Ishikawa (cell line): ENCODE results near the gene ANKRD34A.

Experiments used
- CEBPB ChIP-seq: IDR thresholded peaks from 2 replicates; pipeline ENCODE4 v1.6.1; 2012
- CREB1 ChIP-seq: IDR thresholded peaks from 2 replicates; pipeline ENCODE4 v1.6.1; 2012; ENCODE audit warnings: low read depth
- EGR1 ChIP-seq: IDR thresholded peaks from 2 replicates; pipeline ENCODE4 v1.6.1; 2012
- EP300 ChIP-seq: IDR thresholded peaks from 2 replicates; pipeline ENCODE4 v1.6.1; 2012; ENCODE audit warnings: borderline replicate concordance
- FOXM1 ChIP-seq: IDR thresholded peaks from 2 replicates; pipeline ENCODE4 v1.6.1; 2012; ENCODE audit warnings: low read depth, borderline replicate concordance
- MAX ChIP-seq: IDR thresholded peaks from 2 replicates; pipeline ENCODE4 v1.6.1; 2012
- NFIC ChIP-seq: IDR thresholded peaks from 2 replicates; pipeline ENCODE4 v1.6.1; 2012
- RAD21 ChIP-seq: IDR thresholded peaks from 2 replicates; pipeline ENCODE4 v1.6.1; 2012; ENCODE audit warnings: low read depth
- TAF1 ChIP-seq: IDR thresholded peaks from 2 replicates; pipeline ENCODE4 v1.6.1; 2012; ENCODE audit warnings: low read depth, mild to moderate bottlenecking
- TCF12 ChIP-seq: IDR thresholded peaks from 2 replicates; pipeline ENCODE4 v1.6.1; 2012; ENCODE audit warnings: low read depth
- TEAD4 ChIP-seq: IDR thresholded peaks from 2 replicates; pipeline ENCODE4 v1.6.1; 2012
- USF1 ChIP-seq: IDR thresholded peaks from 2 replicates; pipeline ENCODE4 v1.6.1; 2012
- YY1 ChIP-seq: IDR thresholded peaks from 2 replicates; pipeline ENCODE4 v1.6.1; 2012; ENCODE audit warnings: low read depth
- ZBTB7A ChIP-seq: IDR thresholded peaks from 2 replicates; pipeline ENCODE4 v1.6.1; 2012; ENCODE audit warnings: low read depth
- TF ChIP-seq, protein P1 (sequence below): IDR thresholded peaks from 2 replicates; pipeline ENCODE4 v1.6.1; 2012; ENCODE audit warnings: low read depth, mild to moderate bottlenecking

Gene ANKRD34A

DNA sequence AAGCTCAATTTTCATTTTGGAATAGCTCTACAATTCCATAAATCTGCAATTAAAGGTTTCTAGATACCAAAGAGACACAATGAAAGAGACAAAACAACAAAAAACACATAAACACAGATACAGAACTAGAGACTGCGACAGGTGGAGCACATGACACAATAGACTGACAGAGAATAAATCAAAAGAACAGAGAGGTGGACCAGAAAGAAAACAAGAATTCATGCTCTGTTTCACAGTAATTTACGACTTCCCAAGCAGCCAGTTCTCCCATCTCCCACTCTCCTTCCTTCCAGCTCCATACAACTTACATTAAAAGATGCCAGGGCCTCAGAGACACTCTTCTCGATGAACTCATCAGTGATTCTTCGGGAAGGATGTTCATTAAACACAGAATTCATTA, 22.0 kb downstream of the ANKRD34A start:
- TF ChIP-seq TEAD4, result no peak
- no peak for TF ChIP-seq CEBPB
- TF ChIP-seq FOXM1, result no peak
- no peak for TF ChIP-seq ZBTB7A
- no peak for TF ChIP-seq EGR1
- TF ChIP-seq TAF1, result no peak
- TF ChIP-seq NFIC, result no peak
- TF ChIP-seq, protein P1, sequence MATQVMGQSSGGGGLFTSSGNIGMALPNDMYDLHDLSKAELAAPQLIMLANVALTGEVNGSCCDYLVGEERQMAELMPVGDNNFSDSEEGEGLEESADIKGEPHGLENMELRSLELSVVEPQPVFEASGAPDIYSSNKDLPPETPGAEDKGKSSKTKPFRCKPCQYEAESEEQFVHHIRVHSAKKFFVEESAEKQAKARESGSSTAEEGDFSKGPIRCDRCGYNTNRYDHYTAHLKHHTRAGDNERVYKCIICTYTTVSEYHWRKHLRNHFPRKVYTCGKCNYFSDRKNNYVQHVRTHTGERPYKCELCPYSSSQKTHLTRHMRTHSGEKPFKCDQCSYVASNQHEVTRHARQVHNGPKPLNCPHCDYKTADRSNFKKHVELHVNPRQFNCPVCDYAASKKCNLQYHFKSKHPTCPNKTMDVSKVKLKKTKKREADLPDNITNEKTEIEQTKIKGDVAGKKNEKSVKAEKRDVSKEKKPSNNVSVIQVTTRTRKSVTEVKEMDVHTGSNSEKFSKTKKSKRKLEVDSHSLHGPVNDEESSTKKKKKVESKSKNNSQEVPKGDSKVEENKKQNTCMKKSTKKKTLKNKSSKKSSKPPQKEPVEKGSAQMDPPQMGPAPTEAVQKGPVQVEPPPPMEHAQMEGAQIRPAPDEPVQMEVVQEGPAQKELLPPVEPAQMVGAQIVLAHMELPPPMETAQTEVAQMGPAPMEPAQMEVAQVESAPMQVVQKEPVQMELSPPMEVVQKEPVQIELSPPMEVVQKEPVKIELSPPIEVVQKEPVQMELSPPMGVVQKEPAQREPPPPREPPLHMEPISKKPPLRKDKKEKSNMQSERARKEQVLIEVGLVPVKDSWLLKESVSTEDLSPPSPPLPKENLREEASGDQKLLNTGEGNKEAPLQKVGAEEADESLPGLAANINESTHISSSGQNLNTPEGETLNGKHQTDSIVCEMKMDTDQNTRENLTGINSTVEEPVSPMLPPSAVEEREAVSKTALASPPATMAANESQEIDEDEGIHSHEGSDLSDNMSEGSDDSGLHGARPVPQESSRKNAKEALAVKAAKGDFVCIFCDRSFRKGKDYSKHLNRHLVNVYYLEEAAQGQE, result no peak
- no peak for TF ChIP-seq TCF12
- TF ChIP-seq USF1, result no peak
- TF ChIP-seq MAX, result no peak
- TF ChIP-seq CREB1, result no peak
- no peak for TF ChIP-seq YY1
- TF ChIP-seq EP300, result no peak
- TF ChIP-seq RAD21, result no peak

GRCh38 chr1:145937436-145937835, 26.9 kb downstream of the ANKRD34A start:
- no peak for TF ChIP-seq EGR1

DNA sequence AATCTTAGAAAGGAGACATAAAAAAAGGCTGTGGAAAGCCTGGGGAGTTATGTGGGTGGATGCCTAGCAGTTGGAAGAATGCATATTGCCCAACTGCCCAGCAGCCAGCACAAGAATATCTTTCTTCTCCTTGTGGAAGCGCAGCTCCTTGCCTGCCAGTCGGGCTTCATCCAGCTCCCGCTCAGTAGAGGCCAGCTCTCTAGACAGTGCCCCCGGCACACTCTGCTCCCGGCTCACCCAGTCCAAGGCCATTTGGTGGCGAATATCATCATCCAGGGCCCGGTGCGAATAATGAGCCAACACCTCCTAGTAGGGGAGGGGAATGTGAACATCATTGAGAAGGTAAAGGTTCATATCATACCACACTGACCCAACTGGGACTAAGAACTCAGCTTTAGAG, 28.1 kb downstream of the ANKRD34A start:
- TF ChIP-seq TAF1 (no peak), FOXM1 (no peak), ZBTB7A (no peak)
- TF ChIP-seq, protein P1, result no peak

DNA sequence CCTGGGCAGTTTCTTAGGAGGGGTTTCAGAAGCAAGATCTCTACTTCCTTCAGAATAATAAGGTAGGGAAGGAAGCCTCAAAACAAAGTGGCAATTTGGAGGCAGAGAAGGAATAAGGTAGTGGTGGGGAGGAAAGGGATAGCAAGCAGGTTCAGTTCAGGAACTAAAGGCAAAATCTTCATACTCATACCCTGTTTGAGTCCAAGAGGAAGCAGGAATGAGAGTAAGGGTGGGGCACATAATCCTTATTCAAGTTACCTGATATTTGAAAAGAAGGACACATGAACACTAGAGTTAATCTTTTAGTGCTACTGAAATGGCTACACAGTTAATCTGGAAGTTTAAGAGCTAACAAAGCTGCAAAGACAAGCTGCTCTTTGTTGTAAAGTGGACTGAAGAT, 28.7 kb downstream of the ANKRD34A start:
- TF ChIP-seq EP300, result no peak
- TF ChIP-seq RAD21, result no peak
- TF ChIP-seq, protein P1, result no peak
- TF ChIP-seq USF1, result no peak
- TF ChIP-seq CEBPB, result no peak
- no peak for TF ChIP-seq TAF1
- no peak for TF ChIP-seq ZBTB7A
- TF ChIP-seq YY1, result no peak
- TF ChIP-seq NFIC, result no peak
- no peak for TF ChIP-seq CREB1
- no peak for TF ChIP-seq FOXM1
- TF ChIP-seq TCF12, result no peak
- no peak for TF ChIP-seq MAX
- no peak for TF ChIP-seq EGR1
- TF ChIP-seq TEAD4, result no peak

DNA sequence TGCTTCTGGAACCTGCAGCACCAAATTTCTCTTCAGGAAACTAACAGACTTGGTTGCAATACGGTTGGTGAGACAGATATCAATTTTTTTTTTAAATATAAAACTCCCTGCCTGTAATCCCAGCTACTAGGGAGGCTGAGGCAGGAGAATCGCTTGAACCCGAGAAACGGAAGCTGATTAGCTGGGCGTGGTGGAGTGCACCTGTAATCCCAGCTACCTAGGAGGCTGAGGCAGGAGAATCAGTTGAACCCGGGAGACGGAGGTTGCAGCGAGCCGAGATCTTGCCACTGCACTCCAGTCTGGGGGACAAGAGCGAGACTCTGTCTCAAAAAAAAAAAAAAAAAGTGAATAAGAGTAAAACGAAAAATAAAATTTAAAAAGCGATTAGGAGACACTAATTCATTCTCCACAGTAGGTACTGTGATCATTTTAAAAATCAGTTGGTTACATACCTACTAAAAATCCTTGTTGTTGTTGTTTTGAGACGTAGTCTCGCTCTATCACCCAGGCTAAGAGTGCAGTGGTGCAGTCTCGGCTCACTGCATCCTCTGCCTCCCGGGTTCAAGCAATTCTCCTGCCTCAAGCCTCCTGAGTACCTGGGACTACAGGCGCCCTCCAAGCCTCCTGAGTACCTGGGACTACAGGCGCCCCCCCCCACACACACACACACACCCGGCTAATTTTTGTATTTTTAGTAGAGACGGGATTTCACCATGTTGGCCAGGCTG, 36.3 kb downstream of the ANKRD34A start:
- TF ChIP-seq RAD21, result no peak
- no peak for TF ChIP-seq USF1
- TF ChIP-seq, protein P1, result no peak
- no peak for TF ChIP-seq MAX
- TF ChIP-seq YY1, result no peak
- TF ChIP-seq NFIC, result no peak
- TF ChIP-seq FOXM1, result no peak
- no peak for TF ChIP-seq EGR1
- no peak for TF ChIP-seq CEBPB
- no peak for TF ChIP-seq EP300
- no peak for TF ChIP-seq TAF1
- no peak for TF ChIP-seq CREB1
- no peak for TF ChIP-seq TEAD4
- no peak for TF ChIP-seq ZBTB7A
